Inferior parietal cortex (tissue), 1 donor: ENCODE results near the gene C1orf35.
"Not testable (repeated sequence)": the region's sequence is repeated elsewhere in the genome, so short reads cannot be mapped to it uniquely, and the experiment has no call there.

Experiments
- DNase-seq: peaks from one replicate; pipeline ENCODE4 v3.0.0-alpha.2; 2016; ENCODE audit errors: extremely low spot score

The C1orf35 gene

DNA sequence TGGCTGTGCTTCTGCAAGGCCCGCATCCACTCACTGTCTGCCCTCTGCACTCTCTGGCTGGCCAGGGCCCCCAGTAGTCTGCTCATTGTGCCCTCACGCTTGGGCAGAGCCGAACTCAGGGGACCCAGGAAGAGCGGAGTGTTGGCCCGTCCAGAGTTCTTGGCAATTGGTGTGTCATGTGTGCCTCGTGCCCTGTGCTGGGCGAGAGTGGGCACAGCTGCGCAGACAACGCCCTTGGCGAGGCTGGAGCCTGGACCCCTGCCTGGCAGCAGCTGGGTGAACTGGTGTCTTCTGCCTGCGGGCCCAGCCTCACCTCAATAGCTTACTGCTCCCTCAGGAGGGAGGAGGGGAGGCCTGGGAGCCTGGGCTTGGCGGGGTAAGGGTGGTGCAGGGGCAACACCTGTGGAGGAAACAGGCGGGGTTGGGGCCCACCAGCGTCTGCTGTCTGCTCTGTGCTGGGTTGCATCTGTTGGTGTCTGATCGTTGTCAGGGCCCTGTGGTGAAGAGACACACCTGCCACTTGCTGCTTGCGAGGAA is 39.1 kb upstream of the C1orf35 start:
- DNase-seq: no peak

DNA sequence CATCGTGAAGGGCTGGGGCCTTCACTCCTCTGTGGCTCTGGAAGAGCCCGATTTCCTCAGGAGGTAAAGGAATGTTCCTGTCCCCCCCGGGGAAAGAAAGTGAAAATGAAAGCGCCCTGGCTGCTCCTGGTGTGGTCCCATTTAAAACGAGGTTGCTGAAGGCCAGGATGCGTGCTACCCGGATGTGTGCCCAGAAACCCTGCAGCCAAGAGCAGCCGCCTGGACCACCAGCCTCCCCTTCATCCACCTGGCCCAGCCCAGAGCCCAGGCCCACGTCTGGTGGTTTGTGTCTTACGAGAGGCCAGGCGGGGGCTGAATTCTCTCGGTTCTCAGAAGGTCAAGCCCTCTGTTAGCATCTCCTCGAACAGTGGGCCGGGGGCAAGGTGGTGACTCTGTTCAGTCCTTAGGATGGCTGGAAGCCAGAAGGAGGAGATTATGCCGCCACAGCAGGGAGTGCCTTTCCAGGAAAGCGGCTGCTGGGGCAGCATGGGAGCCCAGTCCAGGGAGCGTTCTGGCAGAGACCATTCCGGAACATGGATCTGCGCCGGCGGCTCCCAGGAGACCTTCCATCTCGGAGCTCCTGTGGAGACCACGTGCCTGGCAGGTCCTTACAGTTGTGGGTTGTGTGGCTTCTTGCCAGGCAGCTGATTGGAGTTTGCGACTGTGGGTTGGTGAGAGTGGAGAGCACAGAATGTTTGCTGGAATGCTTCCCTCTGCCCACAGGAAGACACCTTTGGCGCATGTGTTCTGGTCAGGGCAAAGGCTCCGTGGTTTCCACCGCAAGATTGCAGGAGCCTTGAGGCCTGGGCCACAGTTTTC is 38.3 kb upstream of the C1orf35 start:
- DNase-seq: no peak

DNA sequence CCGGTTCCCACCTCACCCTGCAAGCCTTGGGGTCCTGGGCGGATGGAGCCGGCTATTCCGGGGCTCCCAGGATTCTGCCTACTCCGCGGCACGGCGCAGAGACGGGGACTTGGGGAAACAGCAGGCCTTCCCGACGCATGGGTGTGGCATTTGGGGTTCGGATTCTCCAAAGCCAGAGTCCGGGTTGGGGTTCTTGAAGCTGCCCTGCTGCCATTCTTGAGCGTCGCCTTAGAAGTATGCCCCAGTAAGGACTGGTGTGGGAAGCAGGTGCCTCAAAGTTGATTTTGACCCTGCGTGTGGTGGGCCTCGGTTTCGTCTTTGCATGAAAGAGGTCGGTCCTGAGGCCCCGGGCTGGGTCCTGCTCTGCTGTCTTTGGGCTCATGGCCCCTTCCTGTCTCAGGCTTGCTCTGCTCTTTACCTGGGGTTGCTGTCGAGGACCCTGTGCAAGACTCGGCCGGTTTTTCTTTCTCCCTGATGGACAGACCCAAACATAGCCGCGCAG is 37.6 kb upstream of the C1orf35 start:
- no peak for DNase-seq

DNA sequence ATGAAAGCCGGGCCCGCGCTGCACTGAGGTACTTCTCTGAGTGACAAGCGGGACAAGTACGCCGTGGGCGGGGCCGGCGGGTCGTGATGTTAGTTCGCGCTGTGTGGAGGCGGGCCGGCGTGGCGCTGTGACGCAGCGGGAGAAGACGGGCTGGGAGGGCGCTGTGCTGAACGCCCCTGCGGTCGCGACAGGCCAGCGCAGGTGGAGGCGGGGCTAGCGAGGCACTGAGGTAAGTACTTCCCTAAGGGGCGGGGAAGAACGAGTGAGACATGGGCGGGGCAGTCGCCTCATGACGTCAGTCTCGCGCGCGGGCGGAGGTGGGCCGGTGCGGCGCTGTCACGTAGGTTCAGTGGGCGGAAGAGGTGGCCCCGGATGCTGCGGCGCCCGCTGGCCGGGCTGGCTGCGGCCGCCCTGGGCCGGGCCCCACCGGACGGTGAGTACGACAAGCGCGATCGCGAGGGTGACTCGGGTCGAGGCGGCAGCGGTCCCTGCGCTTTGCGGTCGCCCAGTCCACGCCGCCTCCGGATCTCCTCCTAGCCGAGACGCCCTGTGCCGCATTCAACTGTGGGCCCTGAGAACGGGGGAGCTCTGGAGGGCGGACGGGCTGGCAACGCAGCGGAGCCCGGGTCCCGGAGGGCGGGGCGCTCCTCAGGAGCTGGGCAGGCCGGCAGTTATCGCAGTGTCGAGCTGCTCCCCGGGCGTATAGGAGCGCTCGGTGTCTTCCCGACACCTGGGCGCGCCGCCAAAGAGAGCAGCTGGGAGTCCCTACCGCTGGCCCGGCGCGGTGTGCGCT is 37.0 kb upstream of the C1orf35 start, which contains the start of gene GUK1:
TSS of gene GUK1 (plus strand) at position 349 of the 793 bp plus-strand sequence. CDS start at position 373, 24 bp downstream.
- DNase-seq: peak; percentile 95

DNA sequence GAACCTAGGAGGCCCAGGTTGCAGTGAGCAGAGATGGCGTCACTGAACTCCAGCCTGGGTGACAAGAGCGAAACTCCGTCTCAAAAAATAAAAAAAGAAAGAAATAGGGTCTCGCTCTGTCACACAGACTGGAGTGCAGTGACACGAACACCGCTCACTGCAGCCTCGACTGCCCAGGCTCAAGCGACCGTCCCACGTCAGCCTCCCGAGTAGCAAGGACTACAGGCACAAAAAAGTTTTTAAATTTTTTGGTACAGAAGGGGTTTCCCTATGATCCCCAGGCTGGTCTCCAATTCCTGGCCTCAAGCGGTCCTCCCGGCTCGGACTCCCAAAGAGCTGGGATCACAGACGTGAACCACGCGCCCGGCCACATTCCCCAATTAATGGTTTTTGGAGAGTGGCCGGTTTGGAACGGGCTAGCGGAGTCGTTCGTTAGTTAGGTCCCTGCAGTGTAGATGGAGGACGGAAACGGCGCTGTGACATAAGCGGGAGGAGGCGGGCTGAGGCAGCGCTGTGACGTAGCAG is 36.3 kb upstream of the C1orf35 start:
- no peak for DNase-seq

DNA sequence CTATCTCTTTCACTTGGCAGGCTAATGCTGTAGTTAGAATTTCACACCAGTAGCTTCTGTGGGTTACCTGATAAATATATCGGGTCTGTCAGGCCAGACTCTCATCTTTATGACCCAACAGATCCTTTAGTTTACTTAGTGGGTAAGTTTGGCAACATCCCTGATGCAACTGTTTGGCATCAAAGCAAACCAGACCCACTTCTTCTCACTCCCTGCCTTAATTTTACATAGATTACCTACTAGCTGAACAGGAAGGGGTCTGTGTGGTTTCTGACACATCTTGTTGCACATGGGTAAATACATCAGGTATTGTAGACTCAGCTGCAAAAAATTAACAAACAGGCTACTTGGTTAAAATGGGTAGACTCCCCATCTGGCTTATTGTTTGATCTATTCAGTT is 33.8 kb upstream of the C1orf35 start:
- no peak for DNase-seq

DNA sequence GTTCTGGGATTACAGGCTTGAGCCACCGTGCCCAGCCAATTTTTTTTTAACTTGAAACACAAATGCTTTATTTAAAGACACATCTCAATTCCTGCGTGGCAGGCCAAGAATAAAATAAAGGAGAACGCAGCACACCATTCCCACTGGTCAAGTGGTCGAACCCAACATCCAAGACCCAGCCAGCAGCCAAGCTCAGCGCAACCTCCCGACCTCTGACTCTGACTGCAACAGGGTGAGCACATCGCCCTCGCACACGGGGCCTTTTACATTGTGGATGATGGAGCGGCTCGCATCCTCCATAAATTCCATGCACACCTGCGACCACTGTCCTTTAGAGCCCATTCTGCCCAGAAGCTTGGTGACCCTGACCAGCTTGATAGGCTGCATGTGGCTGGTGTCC is 31.5 kb upstream of the C1orf35 start:
- DNase-seq: no peak

DNA sequence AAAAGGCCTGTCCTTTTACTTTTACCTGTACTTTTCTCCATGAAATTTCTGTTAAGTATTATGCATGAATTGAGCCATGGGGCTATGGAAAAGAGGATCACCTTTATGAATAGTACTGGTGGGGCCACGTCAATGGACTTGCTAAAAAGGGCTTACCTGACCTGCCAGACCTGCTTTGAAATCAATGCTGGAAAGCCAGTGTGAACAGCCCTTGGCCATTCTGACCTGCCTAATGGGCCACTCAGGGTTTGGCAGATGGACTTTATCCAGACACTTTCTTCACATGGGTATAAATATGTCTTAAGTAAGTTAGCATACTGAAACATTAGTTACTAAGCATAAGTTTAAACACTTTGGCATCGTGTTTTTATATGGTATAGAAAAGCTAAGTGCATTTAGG is 28.6 kb upstream of the C1orf35 start:
- DNase-seq: no peak

DNA sequence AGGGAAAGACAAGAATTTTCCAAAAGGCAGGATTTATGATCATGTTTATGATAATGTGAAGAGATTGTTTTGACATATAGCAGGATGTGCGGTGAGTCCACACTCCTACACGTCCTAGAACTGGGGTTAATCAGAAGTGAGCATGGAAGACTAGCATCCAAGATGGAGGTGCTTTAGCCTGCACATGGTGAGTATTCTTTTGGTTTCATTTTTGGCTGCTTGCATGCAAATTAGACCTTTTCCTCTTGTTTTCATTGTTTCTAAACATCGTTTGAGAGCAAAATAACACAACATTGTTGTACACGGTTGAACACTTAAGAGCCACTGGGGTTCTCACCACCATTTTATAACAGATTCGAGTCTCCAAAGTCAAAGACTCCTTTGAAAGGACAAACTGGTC is 22.1 kb upstream of the C1orf35 start:
- no peak for DNase-seq

DNA sequence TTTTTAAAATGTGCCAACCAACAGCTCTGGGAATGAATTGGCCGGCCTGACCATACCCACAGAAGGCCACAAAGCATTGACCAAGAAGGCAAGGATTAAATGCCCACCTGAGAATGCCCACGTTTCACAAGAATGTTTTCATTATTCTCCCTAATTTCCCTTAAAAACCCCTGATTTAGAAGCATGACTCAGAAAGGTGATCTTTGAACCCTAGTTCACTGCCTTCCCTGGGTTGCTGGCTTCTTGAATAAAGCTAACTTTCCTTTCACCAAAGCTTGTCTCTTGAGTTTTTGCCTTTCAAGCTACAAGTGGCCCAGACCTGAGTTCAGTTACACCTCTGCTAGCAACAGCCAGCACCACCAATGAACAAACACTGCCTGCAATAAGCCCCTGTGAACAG is 20.4 kb upstream of the C1orf35 start:
- DNase-seq: no peak

DNA sequence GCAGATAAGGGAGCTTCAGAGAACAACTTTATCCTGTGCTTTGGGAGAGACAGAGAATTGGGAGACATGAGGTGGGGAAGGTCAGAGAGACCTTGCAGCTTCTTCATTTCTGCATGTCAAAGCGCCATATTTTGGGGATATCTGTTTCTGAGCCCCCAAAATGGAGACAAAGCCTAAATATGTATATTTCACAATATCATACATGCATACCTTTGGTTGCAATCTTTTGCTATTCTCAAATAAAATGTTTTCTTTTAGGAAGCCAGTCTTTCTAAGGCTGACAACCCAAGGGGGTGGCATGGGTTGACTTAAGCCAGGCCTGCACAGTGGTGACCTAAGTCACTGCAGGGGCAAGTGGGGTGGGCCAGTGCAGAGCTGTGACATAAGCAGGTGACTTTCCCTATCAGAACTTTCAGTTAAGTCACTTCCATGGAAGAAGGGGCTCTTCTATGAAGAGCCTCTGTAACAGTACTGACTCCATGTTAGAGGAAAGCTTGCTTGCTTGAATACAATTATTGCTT is 19.9 kb upstream of the C1orf35 start:
- no peak for DNase-seq

DNA sequence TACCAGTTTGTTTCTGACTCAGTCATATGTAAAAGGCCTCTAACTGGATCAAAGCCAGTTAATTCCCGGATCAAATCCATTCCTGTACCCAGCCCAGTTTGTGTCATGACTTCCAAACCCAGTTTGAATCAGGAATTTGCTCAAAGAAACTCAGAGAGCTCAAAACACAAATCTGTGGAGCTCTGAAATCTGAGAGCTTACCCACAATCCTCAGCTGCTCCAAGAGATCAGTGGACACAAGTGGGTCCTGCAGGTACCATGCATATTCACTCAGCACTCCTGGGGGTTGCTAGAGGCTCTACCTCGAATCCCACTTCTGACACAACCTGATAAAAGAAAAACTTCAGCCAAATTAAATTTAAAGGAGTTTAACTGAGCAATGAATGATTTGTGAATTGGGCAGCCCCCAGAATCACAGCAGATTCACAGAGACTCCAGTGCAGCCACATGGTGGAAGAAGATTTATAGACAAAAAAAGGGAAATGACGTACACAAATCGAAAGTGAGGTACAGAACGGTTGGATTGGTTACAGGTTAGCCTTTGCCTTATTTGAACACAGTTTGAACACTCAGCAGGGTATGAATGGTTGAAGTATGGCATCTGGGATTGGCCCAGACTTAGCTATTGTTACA is 17.8 kb upstream of the C1orf35 start:
- no peak for DNase-seq

DNA sequence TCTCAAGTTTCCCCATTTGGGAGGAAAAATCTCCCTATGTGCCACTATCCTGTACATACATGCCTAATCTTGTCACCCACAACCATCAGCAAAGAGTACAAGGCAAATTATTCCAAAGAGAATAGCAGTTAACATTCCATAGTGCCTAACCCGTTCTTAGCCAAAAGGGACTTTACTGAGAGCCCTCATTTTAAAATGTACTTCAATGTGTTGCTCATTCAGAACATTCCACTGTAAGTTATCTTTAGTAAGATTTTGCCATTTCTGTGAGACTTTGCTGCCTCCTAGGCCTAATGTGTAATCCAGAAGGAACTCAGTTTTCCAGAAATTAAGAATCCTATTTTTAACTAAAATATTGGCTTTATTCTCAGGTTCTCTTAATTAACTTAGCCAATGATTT is 17.2 kb upstream of the C1orf35 start:
- no peak for DNase-seq

DNA sequence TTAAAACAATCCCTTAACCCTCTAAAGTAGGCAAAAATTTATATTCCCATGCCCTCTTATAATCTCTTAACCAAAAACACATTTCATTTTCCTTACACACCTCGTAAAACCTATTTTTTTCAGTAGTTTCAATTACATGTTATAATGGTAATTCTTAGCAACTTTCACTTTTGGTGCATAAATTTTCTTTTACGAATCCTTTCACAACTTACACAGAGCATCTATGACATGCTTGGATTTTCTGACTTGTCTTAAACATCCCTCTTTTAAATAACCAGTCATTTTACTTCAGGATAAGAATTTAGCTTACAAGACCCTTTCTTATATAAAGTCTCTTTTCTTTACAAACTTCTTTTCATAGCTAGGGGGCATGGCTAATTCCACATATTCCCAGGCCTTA is 14.9 kb upstream of the C1orf35 start:
- DNase-seq: no peak

DNA sequence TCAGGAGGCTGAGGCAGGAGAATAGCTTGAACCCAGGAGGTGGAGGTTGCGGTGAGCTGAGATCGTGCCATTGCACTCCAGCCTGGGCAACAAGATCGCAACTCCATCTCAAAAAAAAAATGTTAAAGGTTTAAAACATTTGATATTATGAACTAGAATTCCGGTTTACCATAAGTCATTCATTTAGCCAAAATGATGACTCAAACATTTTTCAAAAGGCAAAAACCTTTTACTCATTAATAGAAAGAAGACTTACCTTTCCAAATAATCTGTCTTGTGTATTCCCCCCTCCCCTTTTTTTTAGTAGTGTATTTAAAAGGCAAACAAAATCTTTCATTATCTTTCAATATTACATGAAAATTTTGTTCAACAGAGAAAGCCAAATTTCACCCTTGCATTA is 14.2 kb upstream of the C1orf35 start:
- DNase-seq: no peak

DNA sequence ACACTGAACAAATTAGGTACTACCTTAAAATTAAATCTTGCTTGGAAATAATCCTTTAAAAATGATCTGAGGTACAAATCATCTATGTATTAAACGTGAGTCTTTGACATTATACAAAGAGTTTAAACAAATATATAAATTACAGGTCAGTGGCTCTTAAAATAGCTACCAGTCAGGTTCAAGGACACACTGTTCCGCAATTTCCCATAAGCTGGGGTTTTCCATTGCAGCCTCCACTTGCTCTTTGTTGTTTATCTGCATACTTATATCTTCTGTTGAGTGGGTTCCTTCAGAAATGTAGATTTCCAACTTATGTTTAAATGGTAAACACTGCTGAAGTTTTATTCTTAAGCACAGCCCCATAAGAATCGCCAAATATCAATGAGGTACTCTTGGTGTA is 11.7 kb upstream of the C1orf35 start:
- DNase-seq: no peak

DNA sequence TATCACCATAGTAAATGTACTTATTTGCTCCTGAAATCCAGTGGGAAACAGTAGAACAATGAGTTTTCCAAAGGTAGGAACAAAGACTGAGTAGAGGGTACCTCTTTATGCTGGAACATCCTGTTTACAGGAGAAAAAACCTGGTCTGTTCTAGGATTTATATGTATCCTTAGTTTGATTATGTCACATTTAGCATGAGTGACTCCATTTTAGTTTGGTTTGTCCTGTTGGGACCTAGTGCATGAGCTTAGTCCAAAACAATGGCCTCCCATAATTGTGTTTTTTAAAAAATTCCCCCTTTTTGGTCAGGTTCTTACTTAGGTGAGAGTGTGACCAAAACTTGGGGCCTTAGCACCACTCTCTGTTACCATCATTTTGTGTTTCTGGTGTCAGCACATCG is 9.5 kb upstream of the C1orf35 start:
- no peak for DNase-seq

DNA sequence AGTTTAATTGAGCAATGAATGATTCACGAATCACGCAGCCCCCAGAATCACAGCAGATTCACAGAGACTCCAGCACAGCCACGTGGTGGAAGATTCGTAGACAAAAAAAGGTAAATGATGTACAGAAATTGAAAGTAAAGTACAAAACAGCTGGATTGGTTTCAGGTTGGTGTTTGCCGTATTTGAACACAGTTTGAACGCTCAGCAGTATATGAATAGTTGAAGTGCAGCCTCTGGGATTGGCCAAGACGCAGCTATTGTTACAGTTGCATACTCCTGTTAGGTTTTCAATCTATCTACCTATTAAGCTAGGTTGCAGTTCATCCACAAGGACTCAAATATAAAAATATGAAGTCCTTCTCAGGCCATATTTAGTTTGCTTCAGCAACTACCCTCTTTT is 9.0 kb upstream of the C1orf35 start:
- no peak for DNase-seq

DNA sequence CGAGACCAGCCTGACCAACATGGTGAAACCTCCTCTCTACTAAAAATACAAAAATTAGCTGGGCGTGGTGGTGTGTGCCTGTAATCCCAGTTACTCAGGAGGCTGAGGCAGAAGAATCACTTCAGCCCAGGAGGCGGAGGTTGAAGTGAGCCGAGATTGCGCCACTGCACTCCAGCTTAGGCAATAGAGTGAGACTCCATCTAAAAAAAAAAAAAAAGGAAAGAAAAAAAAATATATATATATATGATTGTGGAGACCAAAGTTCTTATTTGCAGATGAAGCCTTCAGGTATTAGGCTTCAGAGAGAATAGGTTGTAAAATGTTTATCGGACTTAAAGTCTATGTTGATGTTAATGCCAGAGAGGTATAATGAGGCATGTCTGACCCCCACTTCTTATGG is 8.2 kb upstream of the C1orf35 start:
- not testable (repeated sequence) for DNase-seq

DNA sequence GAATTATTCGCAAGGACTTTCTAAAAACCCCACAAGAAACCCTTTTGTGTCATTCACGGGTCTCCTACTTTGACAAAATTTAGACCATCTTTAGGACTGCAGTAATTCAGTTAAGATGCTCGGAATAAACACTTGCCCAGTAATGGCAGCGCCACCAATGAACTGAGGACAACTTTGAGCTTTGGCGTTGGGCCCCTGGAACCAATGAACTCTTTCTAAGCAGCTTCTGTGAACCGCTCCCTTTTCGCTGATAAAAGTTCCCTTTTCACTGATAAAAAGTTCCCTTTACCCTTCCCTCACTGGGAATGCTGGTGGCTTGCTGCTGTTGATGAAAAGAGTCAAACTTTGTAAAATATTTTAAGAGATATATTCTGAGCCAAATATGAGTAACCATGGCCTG is 7.4 kb upstream of the C1orf35 start:
- DNase-seq: no peak

DNA sequence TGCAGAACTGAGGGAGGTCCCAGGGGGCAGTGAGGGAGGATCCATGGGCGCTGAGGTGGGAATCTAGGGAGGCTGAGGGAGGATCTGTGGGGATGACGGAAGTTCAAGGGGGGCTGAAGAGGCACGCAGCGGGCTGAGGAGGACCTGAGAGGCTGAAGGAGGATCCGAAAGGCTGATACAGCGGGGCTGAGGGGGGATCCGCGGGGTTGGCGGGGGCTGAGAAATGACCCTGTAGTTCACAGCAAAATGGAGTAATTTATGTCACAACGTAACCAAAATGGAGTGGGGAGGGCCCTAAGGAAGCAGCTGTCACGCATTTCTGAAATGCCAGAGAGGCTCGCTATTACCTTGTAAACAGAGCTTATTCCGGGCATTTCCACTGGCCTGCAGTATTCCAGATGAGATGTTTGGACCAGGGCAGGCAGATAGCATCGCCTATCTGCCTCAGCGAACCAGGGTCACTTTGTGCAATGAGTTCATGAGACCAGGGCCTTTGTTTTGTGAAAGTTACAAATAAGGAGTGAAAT is 6.9 kb upstream of the C1orf35 start:
- DNase-seq: no peak
